IPS DF 6.9 (cell line): ENCODE results near the gene PCARE.

ENCODE experiments used
- DNase-seq: peaks from one replicate; pipeline ENCODE4 v3.0.0-alpha.2; 2013; ENCODE audit warnings: low read depth, low spot score
- H3K27ac ChIP-seq: one replicate; pipeline ENCODE4 v1.5.1; 2013; ENCODE audit warnings: low read length, control low read depth
- H3K27me3 ChIP-seq: 2 replicates; pipeline ENCODE4 v1.6.1; 2013; ENCODE audit warnings: mild to moderate bottlenecking, low read length; ENCODE audit not compliant: control insufficient read depth, insufficient read depth
- H3K36me3 ChIP-seq: 2 replicates; pipeline ENCODE4 v1.6.1; 2013; ENCODE audit warnings: low read length; ENCODE audit not compliant: control insufficient read depth, insufficient read depth
- H3K4me1 ChIP-seq: 2 replicates; pipeline ENCODE4 v1.6.1; 2013; ENCODE audit warnings: low read length; ENCODE audit not compliant: control insufficient read depth, insufficient read depth
- H3K4me3 ChIP-seq: 2 replicates; pipeline ENCODE4 v1.5.1; 2013; ENCODE audit warnings: mild to moderate bottlenecking, low read length
- H3K9me3 ChIP-seq: 2 replicates; pipeline ENCODE4 v1.6.1; 2013; ENCODE audit warnings: low read length, inconsistent platforms; ENCODE audit not compliant: control insufficient read depth, insufficient read depth
- WGBS: extraction: QIAGEN DNeasy Blood & Tissue Kit; methylation state at CpG from one replicate; pipeline ENCODE4 v1.1.7; 2013; ENCODE audit warnings: mixed read lengths, missing lambda C conversion rate; ENCODE audit not compliant: insufficient read length, insufficient coverage; 5-methylcytosine and 5-hydroxymethylcytosine counted together

The PCARE gene

GRCh38 chr2:29072251-29072650 is 2.1 kb downstream of the PCARE start:
- Histone ChIP-seq H3K27ac (no peak overlapping the region), H3K27me3 (no peaks in the 10 kb centered on the region), H3K9me3 (no peaks in the 10 kb centered on the region), H3K4me1 (no peaks in the 10 kb centered on the region), H3K36me3 (no peaks in the 10 kb centered on the region), H3K4me3 (no peak overlapping the region)
- no CpG with 5 or more reads among the region's 8 CpGs for WGBS
- no peak for DNase-seq

- Histone ChIP-seq H3K4me1 (no peaks in the 10 kb centered on the region), H3K9me3 (no peaks in the 10 kb centered on the region), H3K27ac (no peak overlapping the region), H3K4me3 (no peak overlapping the region), H3K36me3 (no peaks in the 10 kb centered on the region), H3K27me3 (no peaks in the 10 kb centered on the region)
- DNase-seq, result no peak
- WGBS, result no CpG with 5 or more reads among the region's 19 CpGs
Observed at GRCh38 chr2:29071032-29071975, 3.0 kb downstream of the PCARE start.

GRCh38 chr2:29070526-29070925 is 3.8 kb downstream of the PCARE start:
- no peak overlapping the region for H3K27ac ChIP-seq
- no peak for DNase-seq
- no peaks in the 10 kb centered on the region for H3K36me3 ChIP-seq
- no peaks in the 10 kb centered on the region for H3K9me3 ChIP-seq
- H3K4me1 ChIP-seq, result no peaks in the 10 kb centered on the region
- no CpG with 5 or more reads among the region's 12 CpGs for WGBS
- H3K27me3 ChIP-seq, result no peaks in the 10 kb centered on the region
- H3K4me3 ChIP-seq, result no peak overlapping the region

- no peak for DNase-seq
- Histone ChIP-seq H3K36me3 (no peaks in the 10 kb centered on the region), H3K27me3 (no peaks in the 10 kb centered on the region), H3K4me1 (peaks cover 3% of the 10 kb centered on the region; the same call in 1 of the 2 replicates), H3K9me3 (no peaks in the 10 kb centered on the region), H3K4me3 (no peak overlapping the region), H3K27ac (no peak overlapping the region)
- no CpG with 5 or more reads among the region's 7 CpGs for WGBS
Observed at GRCh38 chr2:29068513-29068912, 5.8 kb downstream of the PCARE start.

- Histone ChIP-seq H3K36me3 (no peaks in the 10 kb centered on the region), H3K9me3 (no peaks in the 10 kb centered on the region), H3K27me3 (no peaks in the 10 kb centered on the region), H3K4me1 (peaks cover 3% of the 10 kb centered on the region; the same call in 1 of the 2 replicates), H3K27ac (no peak overlapping the region), H3K4me3 (no peak overlapping the region)
- no CpG with 5 or more reads among the region's 7 CpGs for WGBS
- no peak for DNase-seq
Observed at GRCh38 chr2:29066997-29067605, 7.2 kb downstream of the PCARE start.

GRCh38 chr2:29066271-29066860 is 8.0 kb downstream of the PCARE start:
- Histone ChIP-seq H3K4me1 (peaks cover 3% of the 10 kb centered on the region; the same call in 1 of the 2 replicates), H3K4me3 (no peak overlapping the region), H3K27me3 (no peaks in the 10 kb centered on the region), H3K27ac (no peak overlapping the region), H3K36me3 (no peaks in the 10 kb centered on the region), H3K9me3 (no peaks in the 10 kb centered on the region)
- WGBS, result no CpG with 5 or more reads among the region's 8 CpGs
- no peak for DNase-seq

- Histone ChIP-seq H3K4me3 (no peak overlapping the region), H3K4me1 (peaks cover 3% of the 10 kb centered on the region; the same call in 1 of the 2 replicates), H3K36me3 (no peaks in the 10 kb centered on the region), H3K27me3 (no peaks in the 10 kb centered on the region), H3K27ac (no peak overlapping the region), H3K9me3 (no peaks in the 10 kb centered on the region)
- DNase-seq, result no peak
- no CpG with 5 or more reads among the region's 10 CpGs for WGBS
Observed at GRCh38 chr2:29065068-29065811, 9.1 kb downstream of the PCARE start.

GRCh38 chr2:29064746-29065067 is 9.6 kb downstream of the PCARE start:
- H3K27ac ChIP-seq, result no peak overlapping the region
- no peak overlapping the region for H3K4me3 ChIP-seq
- no peaks in the 10 kb centered on the region for H3K36me3 ChIP-seq
- H3K4me1 ChIP-seq, result peaks cover 3% of the 10 kb centered on the region; the same call in 1 of the 2 replicates
- no CpG with 5 or more reads among the region's 11 CpGs for WGBS
- no peak for DNase-seq
- H3K9me3 ChIP-seq, result no peaks in the 10 kb centered on the region
- no peaks in the 10 kb centered on the region for H3K27me3 ChIP-seq

- H3K27ac ChIP-seq, result no peak overlapping the region
- WGBS, result no CpG with 5 or more reads among the region's 4 CpGs
- H3K27me3 ChIP-seq, result no peaks in the 10 kb centered on the region
- peaks cover 3% of the 10 kb centered on the region; the same call in 1 of the 2 replicates for H3K4me1 ChIP-seq
- H3K36me3 ChIP-seq, result no peaks in the 10 kb centered on the region
- DNase-seq, result no peak
- no peak overlapping the region for H3K4me3 ChIP-seq
- no peaks in the 10 kb centered on the region for H3K9me3 ChIP-seq
Observed at GRCh38 chr2:29064346-29064715, 10.0 kb downstream of the PCARE start.
